ENCODE results near the gene OTOR.

OTOR gene

DNA sequence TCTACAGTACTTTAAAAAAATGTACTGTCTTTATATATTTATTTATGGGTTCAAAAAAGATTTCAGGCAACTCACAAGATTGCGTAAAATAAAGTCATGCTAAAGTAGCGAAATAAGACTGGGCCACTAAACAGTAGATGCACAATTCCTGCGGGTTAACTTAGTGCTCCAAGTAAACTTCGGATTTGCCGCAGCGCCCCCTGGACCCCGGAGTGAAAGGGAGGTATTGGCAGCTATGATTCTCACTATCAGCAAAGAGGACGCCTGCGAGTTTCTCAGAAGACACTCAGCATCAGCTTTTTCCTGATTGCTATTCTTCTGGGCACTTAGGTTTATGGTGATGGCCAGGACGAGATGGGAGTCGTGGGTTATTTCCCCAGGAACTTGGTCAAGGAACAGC, 1.4 kb downstream of the OTOR start:
- DNase-seq (ENCODE audit: low read depth), result no peak

DNA sequence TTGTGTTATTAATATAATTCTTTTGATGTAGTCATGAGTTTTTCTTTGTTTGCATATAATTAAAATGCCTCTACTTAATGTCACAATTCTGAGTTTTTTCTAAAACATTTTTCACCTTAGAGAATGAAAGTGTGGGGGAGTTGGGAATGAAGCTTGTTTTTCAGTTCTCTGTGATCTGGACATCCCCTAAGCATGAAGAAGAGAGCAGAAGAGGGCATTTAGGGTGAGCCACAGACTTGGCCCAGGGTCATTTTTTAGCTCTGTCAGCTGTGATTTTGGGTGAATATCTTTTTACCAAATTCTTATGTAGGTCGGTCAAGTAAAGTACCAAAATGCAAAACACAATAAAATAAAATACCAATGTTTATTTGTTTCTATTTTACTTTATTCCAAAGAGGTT, 3.9 kb downstream of the OTOR start:
- DNase-seq (ENCODE audit: low read depth), result no peak

DNA sequence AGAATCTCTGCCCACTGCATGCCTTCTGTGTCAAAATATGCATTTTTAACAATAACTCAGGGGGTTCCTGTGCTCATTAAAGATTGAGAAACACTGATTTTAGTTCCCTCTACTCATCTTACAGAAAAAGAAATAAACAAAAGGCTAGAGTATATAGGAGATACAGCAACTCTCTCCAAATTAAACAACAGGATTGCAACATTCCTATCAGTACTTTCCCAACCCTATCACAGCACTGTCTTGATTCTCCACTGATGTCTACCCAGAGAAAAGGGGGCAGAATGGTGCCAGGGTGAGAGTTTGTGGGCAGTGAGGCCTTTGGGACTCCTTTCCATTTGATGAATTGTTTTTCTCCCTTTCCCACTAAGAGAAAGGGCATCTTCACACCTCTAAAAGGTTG, 4.7 kb downstream of the OTOR start:
- no peak for DNase-seq (ENCODE audit: low read depth)

DNA sequence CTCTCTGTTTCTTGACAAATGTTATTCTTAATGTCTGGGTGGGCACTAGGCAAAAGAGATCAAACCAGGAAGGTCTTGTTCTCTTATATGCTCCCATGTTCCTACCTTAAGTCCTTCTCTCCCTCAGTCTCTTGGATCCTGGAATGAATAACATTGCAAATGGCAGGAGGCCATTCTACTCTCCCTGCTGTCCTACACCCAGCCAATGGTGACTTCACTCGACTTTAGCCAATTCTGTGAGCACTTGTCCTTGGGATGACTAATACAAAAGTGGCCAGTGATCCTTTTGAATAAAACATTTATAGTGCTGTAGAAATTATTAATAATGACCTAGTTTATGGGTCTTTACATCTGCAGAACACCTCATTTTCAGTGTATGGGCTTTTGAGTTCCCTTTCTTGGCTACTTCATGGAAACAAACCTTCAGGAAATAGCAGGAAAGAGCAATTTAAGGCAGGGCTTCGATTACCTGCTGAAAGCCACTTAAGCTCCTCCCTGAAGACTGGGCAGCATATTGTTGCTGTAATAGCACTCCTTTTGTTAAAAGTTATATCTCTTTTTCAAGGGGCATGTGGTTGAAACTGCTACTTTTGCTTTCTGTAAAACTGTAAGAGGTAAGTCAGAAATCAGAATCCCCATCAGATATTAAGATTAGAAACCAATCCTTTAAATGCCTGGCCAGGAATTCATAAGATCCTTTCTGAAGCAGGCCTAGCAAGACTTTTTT, 10.5 kb downstream of the OTOR start:
- no peak for DNase-seq (ENCODE audit: low read depth)

DNA sequence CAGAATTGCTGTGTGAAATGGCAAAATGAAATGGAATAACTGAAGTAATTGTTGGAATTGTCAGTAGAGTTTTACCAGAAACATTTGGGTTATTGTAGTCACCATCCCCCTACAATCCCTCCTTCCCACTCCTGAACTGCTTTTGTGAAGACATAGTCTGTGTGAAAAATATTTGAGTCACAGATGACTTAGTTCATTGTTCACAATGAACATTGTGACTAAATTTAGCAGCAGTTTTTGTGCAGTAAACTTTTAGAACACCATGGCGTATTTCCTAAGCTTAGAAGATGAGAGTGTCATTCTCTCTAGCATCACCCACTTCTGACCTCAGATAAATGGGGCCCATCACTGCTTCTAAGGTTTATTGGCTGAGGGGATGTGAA, 11.0 kb downstream of the OTOR start:
- DNase-seq (ENCODE audit: low read depth), result no peak

DNA sequence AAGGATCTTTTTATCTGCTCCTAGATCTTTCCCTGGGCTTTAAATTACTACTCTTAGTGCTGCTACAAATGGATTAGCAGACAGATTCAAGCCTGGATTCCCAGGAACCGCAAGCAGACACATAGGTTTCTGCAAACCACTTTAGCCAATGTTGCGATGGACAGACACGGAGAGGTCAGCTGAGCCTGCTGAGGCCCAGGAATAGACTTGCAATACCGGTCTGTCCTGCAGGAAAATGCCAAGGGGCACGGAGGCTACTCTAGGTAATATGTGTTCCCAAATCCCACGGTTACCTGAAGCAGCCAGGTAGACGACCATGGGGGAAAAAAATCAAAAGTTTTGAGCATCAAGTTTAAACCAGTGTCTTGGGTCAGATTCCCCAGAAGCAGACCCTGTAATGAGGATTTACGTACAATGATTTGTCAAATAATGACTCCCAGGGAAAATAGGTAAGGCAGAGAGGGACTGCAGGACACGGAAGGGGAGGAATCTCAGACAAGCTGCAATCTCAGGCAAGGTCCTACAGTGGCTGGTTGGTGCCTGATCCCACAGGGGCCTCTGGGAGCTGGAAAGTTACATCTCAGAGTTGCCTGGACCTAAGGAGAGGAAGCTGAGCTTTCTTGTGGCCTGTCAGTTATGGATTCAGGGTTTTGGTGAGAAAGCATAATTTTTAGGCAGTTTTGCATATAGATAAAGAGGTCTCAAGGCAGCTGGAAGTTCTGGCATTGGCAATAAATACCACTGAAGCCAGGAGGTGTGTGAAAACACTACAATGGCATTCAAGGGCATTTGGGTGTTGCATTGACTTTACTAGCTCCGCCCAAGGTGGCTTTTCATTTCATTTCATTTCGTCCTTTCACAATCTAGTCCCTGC, 12.5 kb downstream of the OTOR start:
- DNase-seq (ENCODE audit: low read depth), result no peak

DNA sequence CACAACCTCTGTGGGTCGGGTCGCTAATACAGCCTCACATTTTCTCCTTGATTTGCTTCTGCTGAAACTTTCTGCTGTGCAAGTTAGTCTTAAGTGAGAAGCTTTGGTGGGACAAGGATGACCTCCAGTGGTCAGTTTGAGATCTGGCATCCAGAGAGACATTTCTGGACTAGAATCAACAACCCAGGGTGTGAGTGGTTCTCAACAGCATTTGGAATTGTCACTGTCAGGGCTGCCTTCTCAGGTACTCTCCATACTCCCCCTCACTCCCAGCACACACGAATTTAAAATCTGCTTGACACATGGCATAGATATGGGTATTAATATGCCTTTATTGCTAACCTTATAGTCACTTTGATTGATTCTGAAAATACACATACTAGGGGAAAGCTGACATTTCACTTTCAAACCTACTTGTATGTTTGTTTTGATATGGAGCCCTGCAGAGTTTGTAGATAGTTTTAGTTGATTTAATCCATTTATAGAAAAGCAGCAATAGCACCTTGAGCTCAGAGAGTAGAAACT, 13.2 kb downstream of the OTOR start:
- peak; percentile 12 for DNase-seq (ENCODE audit: low read depth)

DNA sequence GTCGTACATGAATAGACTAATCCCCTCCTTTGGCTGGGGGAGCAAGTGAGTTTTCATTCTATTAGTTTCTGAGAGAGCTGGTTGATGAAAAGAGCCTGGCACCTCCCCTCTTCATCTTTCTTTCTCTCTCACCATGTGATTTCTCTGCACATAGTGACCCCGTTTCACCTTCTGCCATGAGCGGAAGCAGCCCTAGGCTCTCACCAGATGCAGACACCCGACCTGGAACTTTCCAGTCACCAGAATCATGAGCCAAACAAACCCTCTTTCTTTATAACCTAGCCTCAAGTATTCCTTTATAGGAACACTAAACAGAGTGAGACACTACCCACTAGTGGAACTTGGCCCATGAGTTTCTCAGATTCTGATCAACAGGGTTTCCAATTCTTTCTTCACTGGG, 16.4 kb downstream of the OTOR start:
- DNase-seq (ENCODE audit: low read depth), result no peak

- DNase-seq (ENCODE audit: low read depth), result no peak
Observed at GRCh38 chr20:16771213-16771612, 23.1 kb downstream of the OTOR start.

DNA sequence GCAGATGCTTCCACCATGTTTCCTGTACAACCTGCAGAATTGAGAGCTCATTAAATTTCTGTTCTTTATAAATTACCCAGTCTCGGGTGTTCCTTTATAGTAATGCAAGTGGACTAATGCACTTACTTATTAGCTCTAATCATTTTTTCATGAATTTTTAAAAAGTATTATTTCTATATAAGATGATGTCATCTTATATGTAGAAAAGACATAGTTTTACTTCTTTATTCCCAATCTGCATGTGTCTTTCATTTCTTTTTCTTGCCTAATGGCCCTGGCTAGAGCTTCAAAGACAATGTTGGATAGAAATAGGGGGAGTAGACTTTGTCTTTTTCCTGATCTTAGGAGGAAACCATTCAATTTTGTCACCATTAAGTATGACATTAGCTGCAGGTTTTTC, 27.8 kb downstream of the OTOR start:
- DNase-seq (ENCODE audit: low read depth), result no peak

DNA sequence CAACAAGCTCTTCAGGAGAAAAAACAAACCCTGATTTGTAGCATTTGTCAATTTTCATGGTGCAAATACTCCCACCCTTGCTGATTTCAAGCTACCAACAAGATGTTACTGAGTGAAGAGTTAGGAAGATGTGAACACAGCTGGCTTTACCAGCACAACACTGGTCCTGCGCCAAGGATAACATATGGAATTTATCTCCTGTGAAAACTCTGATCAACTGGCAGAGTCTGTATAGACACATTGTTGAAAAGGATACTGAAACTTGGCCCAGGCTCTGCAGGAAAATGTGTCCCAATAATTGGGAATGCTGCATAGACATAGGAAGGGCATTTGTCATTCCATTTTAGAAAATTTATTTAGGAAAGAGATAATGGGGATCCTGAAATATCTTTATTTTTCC, 29.0 kb downstream of the OTOR start:
- no peak for DNase-seq (ENCODE audit: low read depth)

- DNase-seq (ENCODE audit: low read depth), result no peak
Observed at GRCh38 chr20:16778159-16778558, 30.0 kb downstream of the OTOR start.

DNA sequence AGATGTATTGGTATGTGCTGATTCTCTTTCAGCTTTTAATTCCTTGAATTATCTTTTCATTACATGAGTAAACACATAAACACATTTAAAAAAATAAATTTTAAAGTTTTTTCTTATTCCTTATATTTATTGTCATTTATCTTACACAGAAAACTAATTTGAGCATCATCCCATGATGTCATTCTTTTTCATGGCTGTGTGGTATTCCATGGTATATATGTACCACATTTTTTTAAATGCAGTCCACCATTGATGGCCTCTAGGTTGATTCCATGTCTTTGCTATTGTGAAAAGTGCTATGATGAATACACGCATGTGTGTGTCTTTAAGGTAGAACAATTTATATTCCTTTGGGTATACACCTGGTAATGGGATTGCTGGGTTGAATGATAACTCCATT, 33.3 kb downstream of the OTOR start:
- no peak for DNase-seq (ENCODE audit: low read depth)

DNA sequence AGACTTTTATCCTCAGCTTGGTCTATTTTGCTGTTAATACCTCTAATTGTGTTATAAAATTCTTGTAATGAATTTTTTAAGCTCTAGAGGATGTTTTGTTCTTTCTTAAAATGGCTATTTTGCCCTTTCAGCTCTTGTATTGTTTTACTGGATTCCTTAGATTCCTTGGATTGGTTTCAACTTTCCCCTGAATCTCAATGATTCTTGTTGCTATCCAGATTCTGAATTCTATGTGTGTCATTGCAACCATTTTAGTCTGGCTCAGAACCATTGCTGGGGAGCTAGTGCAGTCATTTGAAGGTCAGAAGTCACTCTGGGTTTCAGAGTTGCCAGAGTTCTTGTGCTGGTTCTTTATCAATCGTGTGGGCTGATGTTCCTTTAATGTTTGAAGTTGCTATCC, 37.1 kb downstream of the OTOR start:
- DNase-seq (ENCODE audit: low read depth), result no peak

All from stimulated activated CD8-positive, alpha-beta memory T cell treated with anti-CD3 and anti-CD28 coated beads, Interleukin-4, amount 100 ng/mL, for 24 hours (primary cell).